SIG-M5 treated with dmso at 0.1 percent for 504 hours (cell line): Measurements from ENCODE around the gene DNAJC11.

Source experiments
- DNase-seq: peaks from one replicate; lab custom pipeline; 2025; ENCODE audit not compliant: unreplicated experiment; lab: John Stamatoyannopoulos, UW

Gene DNAJC11

DNA sequence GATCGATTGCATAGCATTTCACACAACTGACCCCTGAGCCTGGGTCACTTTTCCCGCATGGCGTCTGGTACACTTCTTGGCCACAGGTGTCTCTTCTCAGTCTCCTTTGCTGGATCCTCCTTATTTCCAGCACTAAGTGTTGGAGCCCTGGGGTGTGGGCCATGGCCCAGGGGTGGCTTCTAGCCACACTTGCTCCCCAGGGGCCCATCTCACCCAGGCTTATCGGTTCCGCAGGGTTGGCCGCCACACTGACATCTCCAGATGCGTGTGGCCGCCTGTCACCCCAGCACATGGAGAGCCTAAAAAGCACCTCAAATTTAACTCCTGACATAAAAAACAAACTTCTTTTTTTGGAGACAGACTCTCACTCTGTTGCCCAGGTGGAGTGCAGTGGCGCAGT lies 74.6 kb downstream of the DNAJC11 start:
- DNase-seq, result no peak

DNA sequence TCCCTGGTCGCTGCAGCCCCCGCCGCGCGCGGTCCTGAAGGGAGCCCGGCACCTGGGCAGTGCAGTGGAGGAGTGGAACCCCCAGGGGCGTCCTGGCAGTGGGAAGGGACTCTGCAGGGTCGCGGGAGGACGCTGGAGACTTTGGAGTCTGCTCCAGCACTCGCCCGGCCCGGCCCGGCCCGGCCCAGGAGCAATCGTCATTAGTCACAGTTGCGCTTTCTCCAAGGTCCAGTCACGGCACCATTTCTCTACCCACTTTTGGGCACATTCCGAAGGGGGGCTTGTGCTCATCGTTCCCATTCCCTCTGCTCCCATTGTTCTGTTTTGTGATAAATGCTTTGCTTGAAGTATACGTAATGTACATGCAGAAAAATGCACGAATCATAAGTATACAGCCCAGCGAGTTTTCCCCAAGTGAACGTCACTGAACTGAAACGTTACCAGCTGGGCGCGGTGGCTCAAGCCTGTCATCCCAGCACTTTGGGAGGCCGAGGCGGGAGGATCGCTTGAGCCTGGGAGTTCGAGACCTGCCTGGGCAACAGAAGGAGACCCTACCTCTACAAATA lies 75.9 kb downstream of the DNAJC11 start:
- no peak for DNase-seq

GRCh38 chr1:6624710-6625583 lies 76.7 kb downstream of the DNAJC11 start, which contains the start of gene THAP3:
Gene THAP3 (plus strand): TSS chr1:6624868. CDS start chr1:6625219, 351 bp downstream.
- peak; percentile 61 for DNase-seq

DNA sequence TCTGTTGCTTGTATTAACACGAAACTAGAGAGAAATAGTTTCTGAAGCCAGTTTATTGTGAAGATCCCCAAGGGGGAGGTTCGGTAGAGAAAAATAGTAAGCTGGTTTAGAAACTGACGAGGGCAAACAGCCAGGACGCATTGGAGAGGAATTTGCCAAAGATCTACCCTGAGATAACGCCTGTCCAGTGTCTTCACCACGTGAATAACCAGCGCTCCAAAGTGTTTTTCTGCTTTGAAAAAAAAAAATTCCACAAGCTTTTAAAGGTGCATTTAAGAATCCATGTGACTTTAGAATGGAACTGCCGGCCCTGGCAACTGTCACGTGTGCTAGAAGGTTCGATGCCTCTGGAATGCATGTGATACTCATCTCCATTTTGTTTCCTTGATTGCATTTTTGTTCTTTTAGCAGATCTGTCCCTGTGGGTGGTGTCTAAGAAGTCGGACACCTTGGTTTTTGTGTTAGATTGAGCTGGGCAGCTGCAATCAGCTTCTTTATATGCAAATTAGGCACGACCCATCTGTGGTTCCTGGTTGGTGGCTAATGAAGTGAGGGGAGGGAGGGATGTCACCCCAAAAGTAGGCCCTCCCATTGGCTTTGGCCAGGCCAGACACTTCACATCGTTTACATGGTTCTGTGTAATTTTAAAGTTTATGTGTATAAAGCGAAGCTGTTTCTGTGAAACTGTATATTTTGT lies 78.2 kb downstream of the DNAJC11 start:
- DNase-seq, result no peak

DNA sequence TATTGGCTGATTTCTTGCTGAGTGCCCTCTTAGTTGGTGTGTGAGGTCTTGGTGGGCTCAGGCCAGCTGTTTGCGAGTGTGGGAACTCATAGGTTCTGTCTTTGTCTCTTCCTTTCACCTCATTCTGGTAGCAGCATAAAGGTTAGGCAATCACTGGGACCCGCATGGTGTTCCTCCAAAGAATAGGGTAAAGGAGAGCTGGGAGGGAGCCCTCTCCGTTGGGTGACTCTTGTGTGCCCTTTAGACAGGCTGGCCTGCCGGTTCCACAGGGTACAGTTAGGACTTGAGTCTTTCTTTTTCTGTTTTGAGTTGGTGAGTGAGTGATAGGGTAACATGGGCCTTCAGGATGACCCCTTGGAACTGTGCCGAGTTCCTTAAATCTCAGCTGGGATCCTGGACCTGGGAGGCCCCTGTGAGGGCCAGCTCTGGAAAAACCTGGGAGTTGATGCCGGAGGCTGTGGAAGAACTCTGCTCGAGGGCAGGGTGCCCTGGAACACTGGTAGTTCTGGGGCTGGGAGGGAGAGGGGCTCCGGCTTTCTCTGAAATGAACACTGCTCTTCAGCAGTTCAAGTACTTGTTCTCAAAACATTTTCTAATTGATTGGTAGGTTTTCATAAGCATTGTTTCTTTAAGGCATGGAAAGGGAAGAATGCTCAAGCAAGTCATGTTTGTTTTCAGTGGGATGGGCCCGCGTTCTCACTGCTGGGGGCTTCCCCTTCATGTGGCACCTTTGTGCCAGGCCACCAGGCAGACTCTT lies 79.0 kb downstream of the DNAJC11 start:
- DNase-seq, result no peak

GRCh38 chr1:6621429-6622391 lies 79.9 kb downstream of the DNAJC11 start:
- DNase-seq, result no peak

- DNase-seq, result no peak
Observed at GRCh38 chr1:6619045-6619444, 82.6 kb downstream of the DNAJC11 start.

GRCh38 chr1:6614929-6615785 lies 86.5 kb downstream of the DNAJC11 start:
- DNase-seq, result no peak

- no peak for DNase-seq
Observed at GRCh38 chr1:6614019-6614928, 87.3 kb downstream of the DNAJC11 start.

- DNase-seq, result peak; percentile 94
Observed at GRCh38 chr1:6613361-6614018, 88.1 kb downstream of the DNAJC11 start, which contains the start of gene PHF13. Gene PHF13 (plus strand): TSS chr1:6613731. CDS start chr1:6614067, 336 bp downstream.

DNA sequence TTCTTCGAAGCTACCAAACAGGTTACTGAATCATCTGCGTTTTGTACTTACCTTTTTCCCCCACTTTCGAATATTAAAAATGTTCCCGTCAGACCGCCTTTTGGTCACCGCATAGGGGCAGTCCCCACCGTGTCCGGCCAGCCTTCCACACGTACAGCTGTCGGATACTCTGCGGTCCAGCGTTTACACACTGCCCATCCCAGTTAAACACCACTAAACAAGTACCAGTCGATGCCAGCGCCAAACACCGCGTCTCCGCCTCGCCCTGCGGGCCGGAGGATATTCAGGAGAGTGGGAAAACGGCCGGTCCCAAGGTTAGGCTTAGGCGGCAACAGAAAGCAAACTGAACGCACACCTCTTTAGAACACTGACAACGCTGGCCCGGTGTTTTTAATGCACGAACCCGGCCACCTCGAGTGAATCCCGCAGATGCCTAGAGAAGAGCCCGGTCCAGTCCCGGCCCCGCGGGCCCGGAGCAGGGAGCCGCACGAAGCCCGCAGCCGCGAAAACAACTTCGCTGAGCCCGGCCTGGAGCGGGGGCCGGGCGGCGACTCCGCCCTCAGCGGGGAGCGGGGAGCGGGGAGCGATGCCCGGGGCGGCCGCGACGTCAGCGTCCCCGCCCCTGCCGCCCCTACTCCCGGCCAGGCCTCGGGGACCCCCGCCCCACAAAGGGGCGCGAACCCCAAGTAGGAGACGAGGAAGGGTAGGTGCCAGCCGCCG lies 88.8 kb downstream of the DNAJC11 start:
- no peak for DNase-seq

DNA sequence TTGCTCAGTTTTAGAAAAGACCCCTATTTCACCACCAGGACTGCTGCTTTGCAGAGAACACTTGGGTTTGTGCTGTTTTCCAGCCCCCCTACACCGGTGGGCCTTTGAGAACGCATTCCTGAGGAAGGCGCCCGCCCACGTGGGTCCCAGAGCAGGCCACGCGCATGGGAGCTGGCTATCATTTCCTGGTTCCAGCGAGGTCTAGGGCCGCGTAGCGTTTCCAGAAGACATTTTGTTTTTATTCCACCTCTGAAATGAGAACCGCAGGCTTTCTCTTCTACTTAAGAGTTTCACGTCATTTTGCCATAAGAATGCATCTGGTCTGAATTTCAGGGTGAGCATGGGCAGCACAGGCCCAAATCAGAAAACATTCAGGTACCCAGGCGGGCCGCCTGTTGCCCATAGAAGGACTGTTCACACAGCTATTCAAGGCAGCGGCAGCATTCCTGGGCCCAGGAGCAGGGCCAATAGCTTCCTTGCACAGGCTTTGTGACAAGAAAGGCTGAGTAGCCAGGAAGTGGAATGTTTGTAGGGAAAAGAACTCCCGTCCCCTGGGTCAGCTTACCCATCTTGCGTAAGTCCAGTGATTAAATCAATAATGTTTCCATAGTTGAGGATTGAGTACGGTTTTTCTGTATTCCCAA lies 97.6 kb downstream of the DNAJC11 start:
- DNase-seq, result no peak

DNA sequence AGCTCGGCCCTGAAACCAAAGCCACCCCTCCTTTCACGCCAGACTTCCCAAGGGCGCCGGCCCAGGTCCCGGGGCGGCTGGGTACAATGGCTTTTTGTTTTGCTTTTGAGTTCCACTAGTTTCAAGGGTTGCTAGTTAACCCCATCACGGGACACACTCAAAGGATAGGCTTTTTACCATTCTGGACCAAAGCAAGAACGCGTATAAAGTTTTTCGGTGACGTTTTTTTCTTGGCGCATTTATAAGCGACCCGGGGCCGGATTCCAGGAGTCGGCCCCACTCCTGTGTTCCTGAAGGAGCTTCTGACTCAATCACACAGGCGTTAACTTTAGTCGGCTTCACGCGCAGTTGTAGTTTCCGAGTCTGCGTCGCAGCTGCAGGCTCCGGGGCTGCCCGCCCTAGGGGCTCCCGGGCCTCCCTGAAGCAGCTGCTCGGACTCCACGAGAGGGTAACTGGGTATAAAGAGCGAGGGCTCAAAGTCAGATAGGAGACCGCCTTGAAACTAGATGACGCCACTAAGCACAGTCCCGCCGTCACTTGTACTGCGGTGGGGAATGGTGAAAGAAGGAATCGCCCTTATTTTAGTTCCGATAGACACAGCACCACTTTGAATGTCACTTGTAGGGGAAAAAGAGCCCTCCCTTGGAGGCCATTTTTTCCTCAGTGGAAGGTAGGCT lies 98.2 kb downstream of the DNAJC11 start:
- peak; percentile 58 for DNase-seq

GRCh38 chr1:6602669-6603237 lies 98.9 kb downstream of the DNAJC11 start, which contains the start of gene KLHL21:
Gene KLHL21 (minus strand): TSS chr1:6602869. CDS start chr1:6602817, 52 bp downstream.
- DNase-seq, result peak; percentile 80
